RCC 7860 (cell line): ENCODE measurements around the gene FTH1.

Experiments used
- DNase-seq: peaks from one replicate; pipeline ENCODE4 v3.0.0-alpha.2; 2015; ENCODE audit warnings: low spot score
- FAIRE-seq: peaks from 2 replicates; lab custom pipeline; 2012; peaks lifted over from hg19 to GRCh38; lab: Jason Lieb, UNC

Gene FTH1

GRCh38 chr11:61918251-61918937, 49.0 kb downstream of the FTH1 start:
- DNase-seq: no peak
- FAIRE-seq: no peak

- DNase-seq: no peak
- FAIRE-seq: no peak
Measured at GRCh38 chr11:61917334-61918109, 49.9 kb downstream of the FTH1 start, which contains the start of gene RAB3IL1. Gene RAB3IL1 (minus strand): TSS chr11:61917566. CDS start chr11:61917367, 199 bp downstream.

GRCh38 chr11:61916737-61917333, 50.6 kb downstream of the FTH1 start:
- DNase-seq: no peak
- FAIRE-seq: no peak

DNA sequence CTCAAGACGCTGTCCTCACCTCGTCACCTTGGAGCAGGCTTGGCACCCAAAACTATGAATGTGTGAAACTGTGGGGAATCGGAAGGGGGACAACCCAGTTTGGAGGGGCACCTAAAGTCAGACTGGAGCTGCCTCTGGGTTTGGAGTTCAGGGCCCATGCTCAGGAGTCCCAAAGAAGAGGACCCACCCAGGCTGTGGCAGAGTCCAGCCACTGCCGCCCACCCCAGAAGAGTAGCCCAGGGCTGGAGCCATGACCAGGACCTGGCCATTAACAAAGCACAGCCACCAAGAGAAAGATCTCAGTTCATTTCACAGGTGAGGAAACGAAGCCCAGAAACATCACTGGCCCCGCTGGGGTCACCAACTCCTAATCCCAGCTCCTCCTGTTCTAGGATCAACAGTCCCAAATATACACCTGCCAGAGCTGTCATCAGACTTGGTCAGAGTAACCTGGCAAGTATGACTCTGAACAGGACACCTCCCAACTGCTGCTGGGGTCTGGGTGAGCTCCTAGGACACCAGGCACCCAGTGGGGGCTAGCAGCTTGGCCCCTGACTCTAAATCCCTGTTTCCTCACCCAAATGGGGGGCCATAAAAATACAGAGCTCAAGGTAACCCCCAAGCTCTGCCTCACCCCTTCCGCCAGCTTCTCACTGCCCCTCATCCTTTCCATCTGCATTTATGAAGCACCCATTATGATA, 52.8 kb downstream of the FTH1 start:
- no peak for DNase-seq
- no peak for FAIRE-seq
